GM18867 (cell line): ENCODE measurements around the gene NOC4L.

Source experiments
- ATAC-seq: cut with Tn5 transposase; IDR thresholded peaks from one replicate; pipeline ENCODE4 v1.9.1; 2021; ENCODE audit warnings: mild to moderate bottlenecking, moderate library complexity; ENCODE audit not compliant: unreplicated experiment

NOC4L gene

DNA sequence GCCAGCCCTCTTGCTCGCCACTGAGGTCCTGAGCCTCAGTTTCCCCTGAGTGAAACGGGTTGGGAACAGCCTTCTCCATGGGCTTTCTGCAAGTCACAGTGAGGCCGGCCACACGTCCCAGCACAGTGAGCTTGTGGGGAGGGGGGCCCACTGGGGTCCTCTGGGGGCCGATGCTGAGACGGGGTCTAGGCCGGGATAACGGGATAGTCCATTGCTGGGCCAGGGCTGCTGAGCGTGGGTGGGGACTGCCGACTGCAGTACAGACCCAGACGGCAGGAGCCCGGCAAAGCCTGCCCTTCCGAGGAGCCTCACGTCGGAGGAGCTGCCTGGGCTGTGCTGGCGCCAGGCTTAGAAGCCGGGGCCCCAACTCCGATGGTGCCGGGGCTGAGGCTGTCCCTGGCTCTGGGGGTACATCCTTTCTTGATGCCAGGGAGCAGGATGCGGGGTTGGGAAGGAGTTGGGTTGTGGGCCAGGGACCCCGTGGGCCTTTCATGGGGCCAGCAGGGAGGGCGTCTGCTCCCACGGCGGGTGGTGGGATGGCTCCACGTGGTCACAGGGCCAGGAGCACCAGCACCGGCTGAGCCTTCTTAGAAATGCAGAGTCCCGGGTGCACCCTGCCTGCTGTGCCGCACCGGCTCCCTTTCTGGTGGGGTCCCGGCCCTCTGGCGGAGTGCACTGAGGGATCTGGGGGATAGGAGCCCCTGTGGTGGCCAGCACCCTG is 24.2 kb downstream of the NOC4L start:
- no peak for ATAC-seq

DNA sequence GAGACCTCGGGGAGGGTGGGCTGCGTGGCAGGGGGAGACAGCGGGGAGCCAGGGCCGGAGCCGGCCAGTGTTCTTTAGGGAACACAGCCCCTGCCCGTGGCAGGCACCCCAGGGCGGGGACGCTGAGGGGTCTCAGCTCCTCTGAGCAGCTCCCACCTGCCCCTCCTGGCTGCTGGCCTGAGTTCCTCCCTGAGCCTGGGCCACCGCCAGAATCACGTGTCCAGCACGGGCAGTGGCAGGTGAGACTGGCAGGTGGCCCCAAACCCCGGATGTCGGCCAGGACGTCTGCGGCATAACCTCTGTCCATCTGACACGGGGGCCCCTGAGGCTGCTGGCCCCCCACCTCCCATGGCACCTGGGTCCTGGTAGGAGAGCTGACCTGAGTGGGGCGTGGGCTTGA is 25.1 kb downstream of the NOC4L start:
- no peak for ATAC-seq

DNA sequence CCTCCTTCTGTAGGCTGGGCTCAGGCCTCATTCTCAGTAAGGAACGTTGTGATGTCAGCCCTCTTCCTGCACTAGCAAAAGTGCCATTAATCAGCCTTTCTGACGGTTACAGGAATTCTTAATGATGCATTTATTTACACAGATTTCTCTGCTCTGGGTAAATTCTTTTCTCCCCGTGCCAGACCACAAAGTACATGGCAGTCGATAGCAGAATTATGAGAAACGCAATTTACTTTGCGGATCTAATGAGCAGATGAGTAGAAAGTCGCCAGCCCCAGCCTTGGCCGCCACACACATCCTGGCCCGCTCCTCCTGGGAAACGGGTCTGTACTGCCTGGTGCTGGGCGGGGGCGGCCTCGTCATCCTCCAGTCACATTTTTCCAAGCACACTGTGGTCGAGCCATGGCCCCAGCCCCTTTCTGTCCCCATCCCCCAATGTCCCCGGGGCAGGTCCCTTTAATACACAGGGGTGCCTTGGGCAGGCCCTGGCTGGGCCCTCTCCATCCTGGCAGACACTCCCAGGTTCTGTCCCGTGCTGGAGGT is 25.9 kb downstream of the NOC4L start:
- ATAC-seq, result no peak

DNA sequence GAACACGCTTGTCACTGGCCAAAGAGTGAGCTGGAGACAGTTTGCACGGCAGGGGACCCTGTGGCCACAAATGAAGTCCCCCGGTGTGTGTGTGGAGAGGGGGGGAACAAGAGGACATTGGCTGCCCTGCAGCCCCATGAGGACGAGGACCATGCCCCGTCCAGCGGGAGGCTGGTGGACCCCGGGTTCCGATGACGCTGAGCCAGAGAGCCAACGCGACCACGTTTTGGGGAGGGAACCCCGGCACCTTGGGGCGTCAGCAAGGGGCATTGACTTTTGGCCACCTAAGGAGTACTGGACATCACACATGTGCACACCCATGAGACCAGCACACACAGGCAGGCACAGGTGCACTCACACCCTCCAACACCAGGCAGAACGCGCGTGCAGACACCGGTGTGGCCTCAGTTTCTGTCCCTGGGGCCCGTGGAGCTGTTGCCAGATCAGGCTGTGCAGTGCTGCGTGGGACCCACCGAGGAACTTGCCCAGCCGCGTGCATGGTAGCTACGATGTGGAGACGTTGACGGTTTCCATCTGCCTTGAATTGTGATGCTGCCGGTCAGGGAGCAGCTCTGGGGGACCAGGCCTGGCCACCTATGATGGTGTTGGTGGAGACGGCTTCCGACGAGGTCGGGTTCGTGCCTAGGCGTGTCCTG is 26.5 kb downstream of the NOC4L start:
- ATAC-seq, result no peak

DNA sequence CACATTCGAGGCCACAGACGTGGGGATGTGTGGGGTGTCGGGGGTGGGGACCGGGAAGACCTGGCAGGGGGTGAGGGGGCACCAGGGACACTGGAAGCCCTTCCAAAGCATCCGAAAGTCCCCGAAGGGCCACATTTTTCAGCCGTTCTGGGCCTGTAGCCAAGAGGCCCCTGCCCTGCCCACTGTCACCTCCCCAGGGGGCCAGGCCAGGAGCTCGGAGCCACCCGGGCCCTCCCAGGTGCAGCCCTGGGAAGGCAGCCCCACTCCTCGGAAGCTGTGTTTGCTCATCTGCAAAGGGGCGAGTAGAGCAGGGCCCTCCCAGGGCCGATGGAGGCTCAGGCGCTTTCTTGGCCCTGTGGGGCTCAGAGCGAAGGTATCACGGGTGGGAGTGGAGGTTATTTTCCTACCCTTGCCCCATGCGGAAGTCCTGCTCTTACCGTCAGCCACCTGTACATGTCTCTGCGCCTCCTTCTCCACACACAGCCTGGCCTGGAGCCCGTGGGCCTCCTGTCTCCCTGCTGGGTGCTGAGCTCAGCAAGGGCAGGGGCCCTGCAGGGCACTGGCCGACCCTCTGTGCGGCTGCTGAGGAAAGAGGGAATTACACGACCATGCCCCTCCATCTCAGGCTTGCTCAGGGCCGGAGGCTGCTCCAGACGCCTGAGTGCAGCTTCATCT is 27.2 kb downstream of the NOC4L start:
- no peak for ATAC-seq

DNA sequence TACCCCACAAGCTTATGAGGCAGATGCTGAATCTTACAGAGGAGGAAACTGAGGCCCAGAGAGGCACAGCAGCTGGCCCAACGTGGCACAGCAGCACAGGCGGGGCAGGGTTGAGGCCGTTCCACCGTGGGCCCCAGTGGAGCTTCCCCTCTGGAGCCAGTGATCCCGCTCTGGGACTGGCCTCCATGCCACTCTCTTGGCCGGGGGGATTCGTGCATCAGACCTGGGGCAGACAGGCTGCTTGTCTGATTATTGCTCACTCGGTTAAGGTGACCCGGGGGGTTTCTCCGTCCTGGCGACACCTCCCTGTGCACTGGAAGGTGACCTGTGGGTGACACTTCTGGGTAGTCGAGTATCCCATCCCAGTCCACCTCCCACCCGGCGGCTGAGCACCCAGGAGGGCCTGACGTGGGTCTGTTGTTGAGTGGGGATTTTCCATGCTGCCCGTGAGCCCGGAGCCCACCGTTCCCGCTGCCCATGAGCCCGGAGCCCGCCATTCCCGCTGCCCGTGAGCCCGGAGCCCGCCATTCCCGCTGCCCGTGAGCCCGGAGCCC is 27.8 kb downstream of the NOC4L start:
- no peak for ATAC-seq

DNA sequence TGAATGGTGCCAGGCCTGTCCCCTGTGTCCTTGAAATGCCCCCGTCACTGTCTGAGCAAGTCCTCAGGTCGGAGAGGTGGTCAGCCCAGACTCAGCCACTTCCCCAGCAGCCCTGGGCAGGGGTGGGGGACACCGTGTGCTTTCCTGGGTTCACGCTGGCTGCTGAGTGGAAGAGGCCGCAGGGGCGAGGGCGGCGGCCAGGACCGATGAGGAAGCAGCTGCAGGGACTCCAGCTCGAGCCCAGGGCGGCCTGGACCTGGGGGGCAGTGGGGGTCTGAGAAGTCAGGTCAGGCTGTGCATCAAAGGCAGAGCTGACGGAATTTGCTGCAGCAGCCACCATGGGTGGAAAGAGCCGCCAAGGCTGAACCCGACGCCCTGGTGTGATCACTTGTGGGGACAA is 28.4 kb downstream of the NOC4L start:
- no peak for ATAC-seq

DNA sequence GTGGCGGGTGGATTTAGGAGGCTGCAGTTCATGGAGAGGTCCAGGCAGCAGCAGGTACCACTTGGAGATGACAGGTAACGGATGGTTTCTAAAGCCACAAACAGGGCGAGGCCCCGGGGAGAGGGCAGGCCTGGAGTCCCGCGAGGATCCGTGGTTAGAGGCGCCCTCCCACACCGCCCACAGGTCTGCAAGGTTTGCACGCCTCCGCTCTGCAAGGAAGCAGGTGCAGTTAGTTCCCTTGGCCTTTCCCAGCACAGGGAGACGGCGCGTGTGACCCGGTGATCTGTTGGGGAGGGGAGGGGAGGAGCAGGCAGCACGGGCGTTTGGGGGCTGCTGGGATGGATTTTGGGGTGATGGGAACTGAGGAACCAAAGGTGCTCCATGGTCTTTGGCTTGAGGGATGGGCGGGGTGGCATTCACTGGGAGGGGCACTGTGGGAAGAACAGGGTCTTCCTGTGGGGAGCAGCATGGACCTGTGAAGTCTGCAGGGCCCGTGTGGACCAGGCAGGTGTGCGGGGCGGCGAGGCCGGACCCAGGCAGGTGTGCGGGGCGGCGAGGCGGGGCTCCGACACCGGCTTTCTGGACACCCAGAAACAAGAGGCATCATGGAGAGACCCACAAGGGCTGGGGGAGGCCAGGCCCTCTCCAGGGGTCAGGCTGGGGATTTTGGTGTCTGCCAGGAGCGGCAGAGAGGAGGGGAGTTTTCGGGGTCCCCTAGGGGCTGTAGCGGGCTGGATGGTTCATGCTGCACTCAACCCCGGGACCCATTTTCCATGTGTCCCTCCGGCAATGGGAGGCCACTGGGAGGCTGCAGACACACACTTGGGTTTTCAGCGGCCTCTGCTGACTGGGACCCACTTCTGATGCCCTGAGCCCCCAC is 29.1 kb downstream of the NOC4L start:
- ATAC-seq, result no peak

DNA sequence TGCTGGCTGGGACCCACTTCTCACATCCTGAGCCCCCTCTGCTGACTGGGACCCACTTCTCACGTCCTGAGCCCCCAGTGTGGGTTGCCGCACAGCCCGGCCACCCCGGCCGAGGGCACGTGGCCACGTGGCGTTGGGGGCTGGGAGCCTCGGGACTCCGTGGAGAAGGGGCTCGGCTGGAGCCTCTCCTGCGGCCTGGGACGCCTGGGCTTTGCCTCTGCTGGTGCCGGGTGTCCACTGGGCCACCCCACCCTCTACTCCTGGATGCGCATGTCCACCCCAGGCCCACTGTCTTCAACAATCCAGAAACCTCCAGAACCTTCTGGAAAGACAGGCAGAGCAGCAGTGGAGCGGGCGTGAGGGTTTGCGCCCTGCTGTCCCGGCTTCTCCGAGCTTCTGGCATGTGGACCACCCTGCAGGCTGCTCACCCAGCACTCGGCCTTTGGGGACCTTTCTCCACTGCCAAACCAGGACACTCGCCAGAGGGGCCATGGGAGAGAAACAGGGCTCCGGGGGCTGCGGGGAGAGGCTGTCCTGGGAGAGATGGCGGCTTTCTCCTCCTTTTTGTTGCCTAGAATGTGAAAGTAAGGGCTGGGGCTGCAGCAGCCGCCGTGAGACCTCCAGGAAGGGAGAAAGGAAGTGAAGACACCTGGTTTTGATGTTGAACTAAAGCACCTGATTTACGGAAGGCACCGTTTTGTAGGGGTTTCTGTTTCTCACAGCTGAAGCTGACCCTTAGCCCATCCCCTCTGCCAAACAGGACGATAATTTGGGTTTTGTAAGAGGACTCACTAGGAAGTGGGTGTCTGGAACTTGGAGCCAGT is 30.0 kb downstream of the NOC4L start:
- no peak for ATAC-seq

DNA sequence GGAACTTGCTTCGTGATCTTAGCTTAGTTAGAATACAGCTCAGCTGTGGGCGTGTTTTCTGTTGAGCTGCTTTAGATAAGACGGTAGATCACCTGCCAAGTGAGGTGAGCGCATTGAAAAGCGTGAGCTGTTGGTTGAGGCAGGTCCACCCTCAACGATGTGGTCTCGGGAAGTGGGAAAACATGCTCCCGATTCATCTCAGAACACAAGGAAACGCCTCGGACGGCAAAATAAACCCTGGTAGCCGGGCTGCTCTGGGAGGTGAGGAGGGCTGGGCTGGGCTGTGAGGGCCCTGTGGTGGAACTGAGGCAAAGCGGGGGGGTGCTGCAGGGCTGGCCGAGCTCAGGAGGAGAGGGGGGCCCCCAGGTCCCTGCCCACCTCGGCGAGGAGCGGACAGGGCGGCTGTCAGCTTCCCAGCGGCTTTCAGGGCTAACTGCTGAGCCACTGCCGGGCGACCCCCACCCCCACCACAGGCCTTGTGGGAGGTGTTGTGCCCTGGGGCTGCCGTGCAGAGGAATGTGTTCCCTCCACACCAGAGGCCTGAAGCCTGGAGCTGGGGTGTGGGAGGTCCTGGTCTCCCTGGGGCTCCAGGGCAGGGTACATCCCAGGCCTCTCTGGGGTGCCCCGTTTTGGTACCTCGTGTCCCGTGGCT is 30.7 kb downstream of the NOC4L start:
- no peak for ATAC-seq

DNA sequence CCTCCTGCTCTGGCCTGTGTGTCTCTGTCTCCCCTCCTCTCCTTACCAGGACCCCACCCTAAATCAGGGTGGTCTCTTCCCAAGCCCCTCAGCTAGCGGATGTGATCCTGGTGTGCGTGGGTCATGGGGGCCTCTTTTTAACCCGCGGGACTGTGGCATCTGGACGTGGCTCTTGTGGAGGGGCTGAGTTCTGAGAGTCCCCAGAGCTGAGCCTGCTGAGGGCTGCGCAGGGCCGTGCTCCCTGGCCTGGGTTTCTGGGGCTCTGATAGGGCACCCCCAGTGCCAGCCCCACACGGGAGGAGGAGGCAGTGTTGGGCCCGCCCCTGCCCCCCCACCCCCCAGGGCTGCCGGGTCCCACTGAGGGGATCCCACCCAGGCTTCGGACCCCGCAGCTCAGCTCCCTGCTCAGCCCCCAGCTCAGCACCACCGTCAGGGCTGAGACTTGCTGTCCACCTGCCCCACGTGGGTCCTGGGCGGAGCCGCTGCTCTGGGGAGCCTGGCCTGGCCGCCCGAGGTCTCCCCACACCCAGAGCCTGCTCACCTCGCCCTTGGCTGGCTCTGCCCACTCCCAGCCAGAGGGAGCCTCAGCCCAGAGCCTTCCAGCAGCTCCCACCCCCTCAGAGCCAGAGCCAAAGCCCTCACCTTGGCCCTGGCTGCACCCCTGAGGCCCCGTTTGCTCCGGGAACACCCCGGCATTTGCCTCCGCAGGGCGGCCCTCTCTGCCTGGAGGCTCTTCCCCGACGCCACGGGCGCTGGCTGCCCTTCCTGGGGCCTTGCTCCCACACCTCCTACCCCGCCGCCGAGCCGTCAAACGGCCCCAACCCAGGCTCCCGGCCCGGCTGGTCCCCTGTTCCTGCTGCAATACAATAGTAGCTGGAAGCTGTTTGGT is 31.5 kb downstream of the NOC4L start:
- no peak for ATAC-seq

DNA sequence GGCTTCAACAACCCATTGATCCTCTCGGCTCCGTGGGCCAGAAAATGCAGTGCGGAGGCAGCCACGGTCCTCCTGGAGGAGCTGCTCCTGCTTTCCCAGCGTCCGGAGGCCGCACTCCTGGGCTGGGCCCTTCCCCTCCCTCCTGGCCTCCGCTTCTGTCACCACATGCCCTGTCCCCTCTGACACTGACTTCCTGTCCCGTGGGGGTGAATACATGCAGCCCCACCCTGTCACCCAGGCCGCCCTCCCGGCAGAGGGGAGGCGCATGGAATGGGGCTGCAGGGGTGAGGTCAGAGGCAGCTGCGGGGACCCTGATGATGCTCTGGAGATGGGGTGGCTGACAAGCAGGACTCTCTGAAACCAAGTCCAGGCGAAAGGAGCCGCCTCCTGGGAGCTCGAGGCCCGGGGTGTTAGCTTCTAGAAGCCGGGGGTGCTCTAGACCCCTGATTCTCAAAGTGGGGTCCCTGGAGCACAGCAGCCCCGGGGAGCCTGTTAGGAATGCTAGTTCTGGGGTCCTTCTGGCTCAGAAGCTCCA is 32.2 kb downstream of the NOC4L start:
- no peak for ATAC-seq

DNA sequence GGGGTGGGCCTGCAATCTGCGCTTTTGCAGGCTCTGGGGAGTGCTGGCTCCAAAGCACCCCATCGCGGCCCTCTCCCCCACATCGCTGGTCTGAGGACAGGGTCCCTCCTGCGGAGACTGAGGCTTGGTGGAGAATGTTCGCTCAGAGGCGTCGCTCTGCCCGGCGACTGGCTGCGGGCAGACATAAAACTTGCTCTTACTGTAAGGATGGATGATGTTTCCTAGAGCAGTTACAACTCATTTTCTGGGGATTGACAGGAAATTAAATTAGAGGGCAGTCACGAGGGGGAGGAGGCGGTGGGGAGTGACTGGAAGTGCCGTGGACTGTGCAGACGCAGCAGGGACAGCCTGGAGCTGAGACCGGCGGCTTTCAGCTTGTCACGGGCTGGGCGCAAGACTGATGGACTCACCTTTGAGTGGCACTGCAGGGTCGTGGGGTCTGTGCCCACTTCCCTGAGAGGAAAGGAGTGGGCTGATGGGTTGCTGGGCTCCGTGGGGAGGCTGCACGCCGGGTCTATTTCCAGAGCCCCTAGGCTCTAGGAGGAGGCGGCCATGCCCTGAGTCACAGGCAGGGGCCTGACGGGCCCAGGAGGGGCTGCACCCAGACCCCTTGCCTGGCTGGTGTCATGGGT is 32.8 kb downstream of the NOC4L start:
- no peak for ATAC-seq

DNA sequence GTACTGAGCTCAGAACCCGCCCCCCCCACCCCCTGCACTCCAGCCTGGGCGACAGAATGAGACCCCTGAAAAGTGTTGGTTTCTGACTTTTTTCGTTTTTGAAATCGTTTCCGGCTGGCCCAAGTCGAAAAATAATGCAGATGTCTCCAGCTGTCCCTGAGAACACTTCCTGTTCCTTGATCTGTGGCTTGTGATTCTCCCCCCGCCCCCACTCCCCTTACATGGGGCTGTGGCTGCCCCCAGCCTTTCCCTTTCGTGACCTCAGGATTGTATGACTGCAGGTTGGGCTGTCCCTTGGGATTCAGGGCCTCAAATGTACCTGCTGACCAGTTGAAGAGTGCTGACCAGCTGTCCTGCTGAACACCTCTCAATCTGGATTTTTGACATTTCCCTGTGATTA is 34.1 kb downstream of the NOC4L start:
- no peak for ATAC-seq

DNA sequence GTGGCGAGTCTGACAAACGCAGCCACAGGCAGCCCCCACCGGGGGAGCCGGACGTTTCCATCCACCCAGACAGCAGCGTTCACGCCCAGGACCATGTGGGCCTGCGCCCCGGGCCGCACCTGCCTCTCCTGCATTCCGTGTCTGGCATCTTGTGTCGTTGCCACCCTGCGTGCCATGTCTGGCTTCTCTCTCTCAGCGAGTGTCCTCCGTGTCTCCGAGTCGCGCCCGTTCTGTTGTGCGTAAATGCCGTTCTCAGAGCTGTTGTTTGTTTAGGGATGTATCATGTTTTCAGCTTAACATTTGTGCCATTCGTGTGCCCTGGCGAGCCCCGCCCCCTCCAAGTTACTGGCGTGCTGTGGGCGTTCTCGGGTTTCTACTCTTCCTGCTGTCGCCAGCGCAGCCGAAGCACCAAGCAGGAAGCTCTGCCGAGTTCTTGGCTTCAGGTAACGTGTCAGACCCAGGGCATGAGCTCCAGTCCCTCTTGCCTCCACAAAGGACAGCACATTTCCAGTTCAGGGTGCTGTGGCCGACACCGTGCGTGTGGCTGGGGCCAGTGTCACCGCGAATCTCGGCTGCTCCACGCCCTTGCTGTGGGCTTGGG is 34.6 kb downstream of the NOC4L start:
- no peak for ATAC-seq

DNA sequence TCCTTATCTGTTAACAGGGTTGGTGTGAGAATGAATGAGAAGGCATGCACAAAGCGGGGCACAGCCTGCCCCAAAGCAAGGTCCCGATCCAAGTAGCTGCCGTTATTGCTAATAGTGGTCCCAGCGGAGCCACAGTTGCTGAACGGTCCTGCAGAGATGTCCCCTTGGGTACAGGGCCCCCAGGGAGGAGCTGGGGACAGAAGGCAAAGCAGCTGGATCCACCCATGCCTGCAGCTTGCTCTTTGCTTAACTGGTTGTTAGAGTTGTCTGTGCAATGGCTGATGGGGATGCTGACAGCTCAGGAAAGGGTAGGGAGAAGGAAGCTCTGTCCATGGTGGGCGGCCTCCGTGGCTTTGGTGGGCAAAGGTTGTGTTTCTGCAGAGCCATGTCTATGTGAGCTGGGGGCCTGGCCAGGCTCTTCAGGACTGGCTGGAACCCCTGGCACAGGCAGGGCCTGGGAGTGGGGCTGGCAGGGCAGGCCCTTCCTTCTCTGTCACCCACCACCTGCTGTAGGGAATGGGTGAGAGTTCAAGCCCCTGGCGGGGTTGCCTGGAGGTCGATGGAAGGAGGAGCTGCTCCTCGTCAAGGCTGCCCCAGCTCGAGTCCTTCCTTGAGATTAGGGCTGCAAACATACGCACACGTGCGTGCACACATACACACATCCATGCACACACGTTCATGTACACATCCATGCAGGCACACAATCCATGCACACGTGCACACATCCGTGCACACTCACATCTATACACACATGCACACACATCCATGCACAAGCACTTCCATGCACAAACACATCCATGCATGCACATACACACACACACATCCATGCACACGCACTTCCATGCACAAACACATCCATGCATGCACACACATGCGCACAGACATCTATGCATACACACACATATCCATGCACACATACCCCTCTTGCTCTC is 35.4 kb downstream of the NOC4L start:
- ATAC-seq, result no peak
